EL (cell line): ENCODE results near the gene SLC14A1.

ENCODE experiments used
- DNase-seq: peaks from one replicate; pipeline ENCODE4 v3.0.0-alpha.2; 2016

The SLC14A1 gene

DNA sequence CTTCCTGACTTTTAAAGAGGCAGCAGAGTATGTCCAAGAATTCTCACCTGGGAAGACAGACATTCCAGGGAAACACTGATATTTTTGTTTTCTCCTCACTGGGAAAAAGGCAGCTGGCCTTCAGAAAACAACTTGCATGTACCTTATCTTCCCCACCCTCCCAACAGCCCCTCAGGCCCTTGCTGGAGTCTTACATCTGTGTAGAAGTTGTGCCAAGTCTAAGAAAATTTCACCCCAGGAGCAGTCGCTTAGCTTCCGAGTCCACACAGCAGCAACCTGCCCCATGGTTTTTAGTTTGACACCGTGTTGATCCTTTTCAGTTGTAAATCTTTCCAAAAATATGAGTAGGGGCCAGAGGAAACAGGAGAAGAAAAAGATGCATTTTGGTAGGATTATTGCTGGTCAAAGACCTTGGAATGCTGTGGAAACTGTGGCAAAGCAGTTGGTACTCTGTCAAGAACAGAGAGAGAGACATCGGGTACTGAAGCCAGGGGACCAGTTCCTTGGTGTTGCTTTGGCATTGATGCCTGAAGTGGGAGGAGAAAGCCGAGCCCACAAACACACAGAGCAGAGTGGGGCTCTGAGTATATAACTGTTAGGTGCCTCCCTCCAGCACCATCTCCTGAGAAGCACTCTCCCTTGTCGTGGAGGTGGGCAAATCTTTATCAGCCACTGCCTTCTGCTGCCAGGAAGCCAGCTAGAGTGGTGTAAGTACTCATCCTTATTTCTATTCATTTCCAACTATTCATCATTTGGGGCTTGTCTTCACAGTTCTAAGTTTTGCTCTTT is at the start of gene SLC14A1:
Gene SLC14A1 (plus strand): TSS at position 615 of the 789 bp plus-strand sequence. CDS start 6,140 bp downstream, outside the sequence.
- no peak for DNase-seq

DNA sequence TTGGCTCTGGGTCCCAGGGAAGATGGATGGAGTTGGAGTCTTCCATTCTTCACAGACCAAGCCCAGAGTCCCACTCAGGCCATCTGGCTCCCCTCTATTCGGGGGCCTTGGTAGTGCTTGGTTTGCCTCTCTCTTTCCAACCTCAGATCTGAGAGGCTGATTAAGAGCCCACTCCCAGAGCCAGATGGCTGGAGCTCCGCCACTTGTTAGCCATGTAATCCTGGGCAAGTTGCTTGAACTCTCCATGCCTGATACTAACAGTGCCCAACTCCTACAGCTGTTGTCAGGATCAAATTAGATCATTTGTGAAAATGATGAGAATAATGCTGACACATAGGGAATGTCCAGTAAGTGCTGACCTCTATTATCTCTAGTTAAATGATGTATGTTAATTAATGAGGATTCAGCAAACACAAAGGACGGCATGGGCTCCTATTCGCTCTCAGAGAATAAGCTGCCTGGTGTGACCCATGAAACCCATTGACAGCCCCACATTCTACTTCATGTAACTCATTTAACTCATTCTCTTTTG is 46.6 kb upstream of the SLC14A1 start:
- DNase-seq = no peak

DNA sequence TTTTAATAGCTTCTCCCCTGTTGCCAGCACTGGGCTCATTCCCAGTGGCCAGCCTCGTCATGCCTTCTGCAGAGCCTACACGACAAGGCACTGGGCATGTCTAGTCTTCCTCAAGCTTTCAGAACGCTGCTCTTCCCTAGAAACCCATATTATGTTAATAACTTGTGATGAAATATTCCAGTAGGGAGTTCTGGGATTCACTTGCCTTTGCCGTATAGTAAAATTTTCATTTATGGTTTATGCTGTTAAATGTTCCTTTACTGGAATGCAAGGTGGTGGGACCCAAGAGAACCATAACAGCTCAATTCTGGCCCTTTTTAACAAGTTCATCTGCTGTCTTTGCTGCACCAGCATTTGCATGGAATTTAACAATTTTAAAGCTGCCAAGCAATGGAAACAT is 45.5 kb upstream of the SLC14A1 start:
- DNase-seq = no peak

DNA sequence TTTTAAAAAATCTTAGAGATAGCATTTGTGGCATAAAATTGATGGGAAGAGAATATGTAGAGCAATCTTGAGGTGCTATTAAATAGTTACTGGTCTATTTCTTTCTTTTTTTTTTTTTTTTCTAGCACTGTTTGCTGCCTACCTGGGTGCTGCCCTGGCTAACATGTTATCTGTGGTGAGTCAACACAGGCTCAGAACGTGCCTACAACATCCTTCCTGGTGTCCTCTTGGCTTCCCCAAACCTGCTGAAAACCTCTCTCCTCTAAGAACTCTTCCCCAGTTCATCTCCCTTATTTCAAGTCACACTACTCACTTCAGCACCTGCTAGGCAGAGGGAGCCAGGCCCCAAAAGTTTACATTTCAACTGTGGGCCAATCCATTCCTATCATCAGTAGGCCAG is 45.1 kb upstream of the SLC14A1 start:
- DNase-seq = no peak

DNA sequence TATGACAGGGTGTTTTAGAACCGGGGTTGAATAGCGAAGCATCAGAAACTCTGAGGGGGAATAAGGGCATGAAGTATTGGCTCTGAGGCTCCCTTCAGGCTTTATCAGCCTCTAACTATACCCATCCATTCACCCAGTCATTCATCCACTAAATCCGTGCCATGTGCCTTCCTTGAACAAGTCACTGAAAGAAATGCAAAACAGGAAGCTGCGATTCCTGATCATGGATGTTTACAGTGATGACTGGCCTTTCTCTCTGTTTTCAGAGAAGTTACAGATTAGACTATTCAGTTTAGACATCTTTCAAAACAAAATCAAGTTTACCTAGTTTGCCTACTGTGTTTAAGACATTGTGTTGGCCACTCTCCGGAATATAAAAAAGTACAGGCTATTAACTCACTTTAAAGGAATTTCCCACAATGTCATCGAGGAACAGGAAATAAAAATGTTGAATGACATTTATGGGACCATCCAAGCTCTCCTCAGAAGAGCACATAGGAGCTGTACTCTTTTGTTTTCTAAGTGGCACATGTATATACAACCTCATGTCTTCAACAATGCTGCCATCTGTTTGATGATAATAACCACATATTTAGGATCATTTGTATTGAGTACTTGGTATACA is 43.8 kb upstream of the SLC14A1 start:
- peak; percentile 33 for DNase-seq

DNA sequence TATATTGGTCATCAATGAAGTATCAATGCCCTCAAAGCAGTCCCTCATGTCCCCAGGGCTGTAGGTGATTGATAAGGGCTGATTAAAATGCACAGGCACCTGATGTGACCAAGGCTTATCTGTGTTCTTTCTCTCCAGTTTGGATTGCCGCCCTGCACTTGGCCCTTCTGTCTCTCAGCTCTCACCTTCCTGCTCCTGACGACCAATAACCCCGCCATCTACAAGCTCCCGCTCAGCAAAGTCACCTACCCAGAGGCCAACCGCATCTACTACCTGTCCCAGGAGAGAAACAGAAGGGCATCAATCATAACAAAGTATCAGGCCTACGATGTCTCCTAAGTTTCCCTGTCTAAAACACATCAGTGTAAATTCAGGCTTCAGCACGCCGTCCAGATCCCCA is 41.8 kb upstream of the SLC14A1 start:
- DNase-seq = no peak

DNA sequence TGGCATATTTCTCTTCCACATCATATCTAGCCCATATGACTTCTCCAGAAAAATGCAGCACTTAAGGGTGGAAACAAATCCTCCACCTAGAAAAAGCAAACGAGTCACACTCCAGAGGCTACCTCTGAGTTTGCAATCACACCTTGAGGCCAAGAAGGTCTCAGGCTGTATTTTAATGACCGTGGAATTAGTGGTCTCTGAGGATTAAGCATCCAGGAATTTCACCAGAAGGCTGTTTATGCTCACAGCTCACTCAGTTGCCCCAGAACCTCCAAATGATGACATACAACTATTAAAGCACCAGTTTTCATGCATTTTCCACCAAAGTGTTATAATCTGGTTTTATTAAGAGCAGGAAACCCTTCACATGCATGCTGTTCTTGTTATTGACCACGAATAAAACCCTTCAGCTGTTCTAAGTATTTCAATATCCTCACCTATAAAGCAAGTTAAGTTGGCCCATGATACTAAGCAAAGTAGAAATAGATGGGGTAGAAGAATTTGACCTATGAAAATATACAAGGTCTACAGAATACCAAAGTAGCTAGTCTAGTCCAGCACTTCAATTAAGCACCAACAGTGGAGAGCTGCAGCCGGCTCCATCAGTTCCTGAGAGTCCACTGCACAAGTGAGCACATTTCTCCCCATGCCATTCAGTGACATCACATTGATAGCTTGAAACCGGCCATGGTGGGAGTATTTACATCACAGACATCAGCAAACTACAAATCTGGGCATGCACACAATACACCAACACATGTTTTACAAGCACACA is 39.5 kb upstream of the SLC14A1 start:
- peak; percentile 78 for DNase-seq

DNA sequence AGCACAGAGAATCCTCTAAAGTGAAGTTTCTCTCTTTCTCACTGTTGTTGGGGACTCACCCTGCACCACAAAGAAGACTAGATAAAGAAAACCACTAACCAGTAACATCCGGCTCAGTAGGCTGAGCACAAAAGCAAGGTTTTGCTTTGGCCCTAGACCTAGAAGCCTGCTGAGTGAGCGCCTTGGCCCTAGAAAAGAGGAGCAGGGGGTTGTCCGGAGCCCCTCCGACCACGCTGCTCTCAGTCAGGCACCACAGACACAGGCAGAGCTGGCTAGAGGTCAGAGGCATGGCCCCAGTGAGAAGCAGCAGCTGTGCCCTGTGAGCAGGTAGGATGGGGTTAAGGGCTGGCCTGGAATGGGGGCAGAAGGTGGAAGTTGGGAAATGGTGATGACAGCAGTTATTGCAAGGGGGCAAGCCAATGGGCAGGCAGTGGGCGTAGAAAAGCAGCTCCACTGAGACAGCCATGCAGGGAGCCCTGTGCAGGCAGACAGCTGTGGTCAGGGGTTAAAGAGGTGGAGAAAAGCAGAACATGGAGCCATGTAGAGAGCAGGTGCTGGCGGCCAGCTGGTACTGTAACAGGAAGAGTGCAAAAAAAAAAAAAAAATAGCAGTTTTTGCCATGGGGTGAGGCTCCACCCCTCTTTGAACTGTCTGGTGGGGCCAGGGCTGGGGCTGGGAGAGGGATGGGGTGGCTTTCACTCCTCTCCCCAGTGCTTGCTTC is 36.9 kb upstream of the SLC14A1 start:
- no peak for DNase-seq

DNA sequence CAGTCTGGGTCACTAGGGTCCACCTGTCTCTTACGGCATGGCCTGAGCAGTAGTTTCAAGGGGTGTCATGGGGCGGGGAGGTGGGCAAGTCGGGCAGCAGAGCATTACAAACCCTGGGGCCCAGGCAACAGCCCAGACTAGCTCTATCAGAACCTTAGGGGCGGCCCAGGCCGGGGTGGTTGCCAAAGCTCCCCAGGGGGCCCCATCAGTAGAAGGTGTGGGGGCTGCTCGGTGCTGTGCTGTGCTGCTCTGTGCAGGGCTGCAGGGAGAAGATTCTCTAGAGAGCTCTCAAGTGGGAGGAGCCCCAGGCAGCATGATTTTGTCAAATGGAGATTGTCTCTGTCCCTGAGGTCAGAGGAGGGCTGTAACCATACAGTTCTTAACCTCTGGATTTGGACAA is 36.4 kb upstream of the SLC14A1 start:
- DNase-seq = no peak

DNA sequence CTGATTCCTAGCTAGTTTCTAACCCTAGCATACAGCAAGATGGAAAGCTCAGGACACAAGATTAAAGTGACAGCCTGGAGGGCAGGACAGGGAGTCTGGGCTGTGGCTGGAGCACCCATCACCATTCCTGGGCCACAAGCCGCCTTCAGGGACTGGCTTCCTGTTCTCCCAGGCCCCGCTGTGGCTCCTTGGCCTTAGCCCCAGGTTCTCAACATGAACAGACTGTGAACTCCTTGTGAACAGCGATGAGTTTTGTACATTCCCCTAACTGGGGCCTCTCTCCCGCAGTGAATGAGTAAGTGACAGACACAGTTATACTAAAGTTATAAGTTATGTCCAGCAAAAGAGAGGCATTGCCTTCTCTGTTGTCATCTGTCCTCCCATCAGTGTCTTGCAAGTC is 35.9 kb upstream of the SLC14A1 start:
- no peak for DNase-seq

DNA sequence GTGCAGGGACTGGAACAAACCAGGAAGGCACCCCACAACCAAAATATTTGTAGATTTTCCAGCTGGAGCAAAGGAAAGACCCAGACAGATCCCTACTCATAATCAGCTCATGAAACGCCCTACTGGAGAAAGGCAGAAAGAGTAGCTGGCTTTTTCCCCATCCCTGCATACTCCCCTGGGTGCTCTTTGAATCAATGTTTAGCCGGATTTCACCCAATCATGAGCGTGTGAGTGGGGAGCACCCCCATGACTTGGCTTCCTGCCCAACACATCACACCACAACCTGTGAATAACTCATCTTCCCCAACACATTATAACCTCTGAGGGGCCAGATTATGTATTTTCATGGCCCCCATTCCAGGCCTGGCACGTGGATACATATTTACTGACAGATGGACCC is 35.1 kb upstream of the SLC14A1 start:
- DNase-seq = no peak

DNA sequence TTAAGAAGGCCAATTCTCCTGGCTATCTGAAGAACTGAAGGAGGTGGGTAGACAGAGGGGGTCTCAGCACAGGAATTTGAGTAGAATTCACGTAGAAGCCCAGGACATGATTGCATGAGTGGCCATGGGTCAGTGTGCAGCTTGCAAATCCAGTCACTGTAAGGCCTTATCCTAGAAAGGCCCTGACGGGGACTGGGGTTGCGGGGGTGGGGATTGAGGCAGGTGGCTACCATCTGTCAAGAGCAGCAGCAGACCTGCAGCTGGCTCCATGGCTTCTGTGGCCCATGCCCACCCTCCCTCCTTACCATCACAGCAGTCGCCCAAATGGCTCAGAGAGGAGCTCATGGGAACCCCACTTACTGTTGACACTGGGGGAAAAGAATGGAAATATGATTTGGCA is 34.6 kb upstream of the SLC14A1 start:
- no peak for DNase-seq

DNA sequence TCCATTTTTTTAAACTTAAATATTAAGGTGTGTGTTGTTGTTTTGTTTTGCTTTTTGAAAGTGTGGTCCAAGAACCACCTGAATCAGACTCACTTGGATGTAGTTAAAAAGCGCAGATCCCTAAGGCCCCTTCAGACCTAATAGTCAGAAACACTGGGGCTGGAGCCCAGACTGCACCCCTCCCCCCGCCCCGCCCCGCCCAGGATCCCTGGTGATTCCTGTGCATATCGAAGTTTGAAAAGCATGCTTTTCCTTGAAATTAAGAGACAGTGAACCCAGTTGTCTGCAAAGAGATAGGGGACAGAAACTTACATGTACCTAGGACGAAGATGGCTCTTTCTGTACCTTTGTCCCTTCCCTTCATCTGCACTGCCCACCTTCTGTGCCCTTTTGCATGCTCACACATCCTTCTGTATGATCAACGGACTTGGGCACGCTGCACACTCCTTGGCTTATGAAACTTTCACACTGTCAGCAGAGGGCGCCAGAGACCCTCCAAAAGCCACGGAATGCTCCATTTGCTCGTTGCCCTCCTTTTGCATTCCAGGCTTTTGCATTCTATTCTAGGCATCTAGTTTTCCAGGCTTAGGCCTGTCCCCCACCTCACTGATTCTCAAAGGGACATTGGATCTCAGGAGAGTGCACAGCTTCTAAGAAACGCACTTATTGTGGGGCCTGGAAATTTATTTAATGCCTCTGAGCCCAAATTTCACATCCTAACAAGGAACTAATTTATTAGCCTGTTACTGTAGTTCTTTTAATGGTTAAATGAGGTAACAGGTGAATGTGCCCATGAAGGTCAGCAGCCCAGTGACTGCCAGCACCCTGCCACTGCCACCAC is 32.8 kb upstream of the SLC14A1 start:
- DNase-seq = peak; percentile 75

DNA sequence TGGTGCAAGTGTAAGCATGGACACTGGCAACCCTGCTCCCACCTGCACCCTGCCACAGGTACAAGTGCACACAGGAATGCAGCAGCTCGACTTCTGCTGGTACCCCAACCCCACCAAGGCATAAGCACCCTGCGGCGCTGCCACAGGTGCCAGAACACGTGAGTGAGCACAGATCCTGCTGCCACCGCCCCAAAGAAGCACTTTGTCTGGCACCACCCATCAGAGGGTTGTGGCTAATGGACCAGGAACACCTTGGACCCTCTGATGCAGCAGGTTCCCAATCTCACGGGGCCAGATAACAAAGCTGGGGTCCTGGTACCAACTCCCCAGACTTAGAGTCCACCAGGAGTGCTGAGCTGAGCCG is 32.2 kb upstream of the SLC14A1 start:
- no peak for DNase-seq

DNA sequence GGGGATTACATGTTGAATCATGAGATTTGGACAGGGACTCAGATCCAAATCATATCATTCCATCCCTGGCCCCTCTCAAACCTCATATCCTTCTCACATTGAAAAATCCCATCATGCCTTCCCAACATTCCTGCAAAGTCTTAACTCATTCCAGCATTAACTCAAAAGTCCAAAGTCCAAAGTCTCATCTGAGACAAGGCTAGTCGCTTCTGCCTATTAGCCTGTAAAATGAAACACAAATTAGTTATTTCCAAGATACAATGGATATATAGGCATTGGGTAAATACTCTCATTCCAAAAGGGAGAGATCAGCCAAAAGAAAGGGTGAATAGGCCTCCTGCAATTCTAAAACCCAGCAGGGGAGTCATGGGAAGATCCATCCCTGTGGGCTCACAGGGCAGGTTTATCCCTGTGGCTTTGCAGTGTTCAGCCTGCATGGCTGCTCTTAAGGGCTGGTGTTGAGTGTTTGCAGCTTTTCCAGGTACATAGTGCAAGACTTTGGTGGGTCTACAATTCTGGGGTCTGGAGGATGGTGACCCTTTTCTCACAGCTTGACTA is 21.2 kb upstream of the SLC14A1 start:
- DNase-seq = no peak

DNA sequence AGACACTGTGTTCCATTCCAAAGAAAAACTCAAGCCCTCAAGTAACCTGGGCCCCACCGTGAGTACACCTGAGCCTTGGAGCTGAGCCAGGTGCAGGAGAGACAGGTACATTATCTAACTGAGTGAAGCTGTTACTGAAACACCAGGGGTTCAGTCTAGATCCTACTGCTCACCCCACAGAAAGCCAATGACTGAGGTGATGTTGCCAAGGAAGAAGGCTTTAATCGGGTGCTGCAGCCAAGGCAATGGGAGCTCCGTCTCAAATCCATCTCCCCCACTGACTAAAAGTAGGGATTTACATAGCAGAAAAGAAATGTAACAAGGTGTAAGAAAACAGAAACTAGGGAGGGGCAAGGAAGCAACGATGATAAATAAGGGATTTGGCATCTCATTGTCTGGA is 15.2 kb upstream of the SLC14A1 start:
- no peak for DNase-seq

DNA sequence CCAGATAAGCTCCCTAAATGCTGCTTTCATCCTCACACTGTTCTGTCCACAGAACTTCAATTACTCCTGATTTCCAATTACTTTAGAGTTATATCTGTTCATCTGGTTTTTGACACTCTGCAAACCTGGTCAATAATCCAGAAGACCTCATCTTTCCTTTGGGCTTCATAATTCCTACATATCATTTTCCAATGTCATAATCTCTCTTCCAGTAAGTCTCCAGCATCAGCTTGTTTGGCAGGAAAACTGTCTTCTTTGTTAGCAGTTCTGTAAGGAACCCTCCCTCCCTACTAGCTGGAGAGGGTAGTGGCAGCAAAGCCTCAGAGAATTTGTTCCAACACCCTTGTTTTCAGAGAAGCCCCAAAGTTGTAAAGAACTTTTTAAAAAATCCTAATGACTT is 11.9 kb upstream of the SLC14A1 start:
- DNase-seq = no peak

DNA sequence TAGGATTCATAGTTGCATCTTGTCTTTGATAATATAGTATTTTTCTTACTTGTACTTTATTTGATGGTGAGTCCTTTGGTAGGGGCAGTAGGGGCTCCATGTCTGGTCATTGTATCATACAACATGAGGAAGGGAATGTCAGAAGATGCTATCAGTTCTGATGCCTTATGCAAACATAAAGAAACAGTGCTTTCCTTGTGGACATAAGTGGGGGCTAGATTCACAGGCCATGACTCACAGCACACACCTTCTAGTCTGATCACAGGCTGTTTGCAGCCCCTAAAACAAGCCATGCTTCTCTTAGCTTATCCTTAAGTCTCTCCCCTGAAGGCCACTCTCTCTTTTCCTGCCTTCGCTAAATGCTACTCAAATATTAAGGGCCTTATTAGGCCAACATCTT is 10.7 kb upstream of the SLC14A1 start:
- DNase-seq = no peak

DNA sequence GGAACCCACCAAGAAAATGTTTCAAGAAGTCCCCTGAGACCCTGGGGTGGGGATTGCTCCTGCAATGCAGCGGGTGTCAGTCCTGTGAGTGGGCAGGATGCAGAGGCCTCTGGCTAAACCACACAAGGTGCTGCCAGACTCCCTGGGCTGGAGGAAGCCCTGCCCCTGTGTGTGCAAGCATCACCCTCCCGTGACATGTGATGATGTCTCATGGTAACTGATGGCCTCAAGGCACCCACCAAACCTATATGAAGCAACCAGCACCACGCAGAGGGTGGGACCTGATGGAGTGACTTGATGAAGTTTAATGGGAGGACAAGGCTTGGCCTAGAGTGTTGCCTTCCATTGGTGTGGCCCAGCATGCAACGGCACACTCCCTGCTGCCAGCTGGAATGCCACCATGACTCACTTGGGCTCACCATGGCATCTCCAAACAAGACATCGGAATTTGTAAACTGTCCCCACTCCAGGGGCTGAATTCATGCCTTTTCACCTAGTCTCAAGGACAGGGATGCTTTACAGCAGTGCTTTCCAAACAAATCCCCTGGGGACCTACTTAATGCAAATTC is 8.7 kb upstream of the SLC14A1 start:
- DNase-seq = peak; percentile 10

DNA sequence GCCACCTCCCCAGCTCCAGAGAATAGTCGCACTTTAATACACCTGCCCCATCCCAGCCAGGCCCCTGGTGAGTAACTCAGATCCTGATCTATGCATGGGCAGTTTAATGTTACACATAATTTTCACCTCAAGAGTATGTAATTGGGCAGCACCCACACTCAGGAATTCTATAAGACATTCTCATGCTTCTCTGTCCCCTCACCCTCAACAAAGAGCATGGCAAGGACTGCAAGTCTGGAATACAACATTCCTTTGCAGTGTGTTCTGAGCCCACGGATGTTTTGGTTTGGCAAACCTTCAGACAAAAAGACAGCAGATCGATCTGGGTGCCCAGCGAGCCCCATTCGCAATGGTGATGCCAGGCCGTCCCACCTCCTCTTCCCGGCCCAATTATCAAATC is 4.9 kb upstream of the SLC14A1 start:
- no peak for DNase-seq

DNA sequence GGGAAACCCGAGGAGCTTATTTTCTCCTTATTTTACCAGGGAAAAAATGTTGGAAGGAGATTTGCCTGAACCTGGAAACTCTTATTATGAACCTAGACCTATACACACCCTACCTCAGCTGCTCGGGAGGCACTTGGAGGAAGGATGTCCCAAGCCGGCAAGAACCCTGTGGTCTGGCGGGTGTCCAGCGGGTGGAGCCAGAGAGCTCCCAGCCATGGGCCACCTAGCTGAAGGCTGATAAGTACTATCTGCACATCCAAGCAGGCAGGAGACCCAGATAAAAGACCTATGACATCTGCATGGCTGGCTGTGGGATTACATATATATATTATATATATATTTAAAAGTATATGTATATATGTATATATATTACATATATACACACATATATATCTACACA is 1.1 kb upstream of the SLC14A1 start:
- DNase-seq = peak; percentile 67
